Endothelial cell of umbilical vein (primary cell): ENCODE results near the gene C1orf116.

ENCODE experiments used
- CTCF ChIP-seq, 2 donors: IDR thresholded peaks; 1 replicate in 1 of 2; 2 replicates in 1 of 2; pipeline ENCODE4 v1.5.1; 2011; ENCODE audit warnings: low read length in 2 of 2, mild to moderate bottlenecking in 2 of 2, moderate library complexity in 2 of 2, control low read depth in 1 of 2, inconsistent platforms in 1 of 2, low read depth in 1 of 2; ENCODE audit not compliant: insufficient read depth in 1 of 2; ENCODE audit errors: extremely low read depth in 1 of 2
- EZH2 ChIP-seq: IDR thresholded peaks from 2 replicates; pipeline ENCODE4 v1.6.1; 2012; ENCODE audit warnings: borderline replicate concordance, low read depth, mild to moderate bottlenecking, moderate library complexity, low read length, inconsistent platforms; ENCODE audit not compliant: severe bottlenecking
- FOS ChIP-seq: IDR thresholded peaks from 2 replicates; pipeline ENCODE4 v1.6.1; 2011; ENCODE audit warnings: mild to moderate bottlenecking, low read length, moderate library complexity, borderline replicate concordance; ENCODE audit not compliant: insufficient read depth
- JUN ChIP-seq: IDR thresholded peaks from 2 replicates; pipeline ENCODE4 v1.6.1; 2011; ENCODE audit warnings: borderline replicate concordance, low read depth; ENCODE audit not compliant: insufficient read length, insufficient read depth
- MYC ChIP-seq: IDR thresholded peaks from one replicate; pipeline ENCODE4 v1.6.1; 2011; ENCODE audit warnings: mild to moderate bottlenecking, low read depth, low read length
- POLR2A ChIP-seq: IDR thresholded peaks from 2 replicates; pipeline ENCODE4 v1.6.1; 2012; ENCODE audit warnings: low read depth, mild to moderate bottlenecking, control low read depth, low read length
- POLR2AphosphoS5 ChIP-seq: IDR thresholded peaks from 2 replicates; pipeline ENCODE4 v1.6.1; 2012; ENCODE audit warnings: low read depth, mild to moderate bottlenecking, control low read depth, low read length, moderate library complexity; ENCODE audit not compliant: insufficient read depth

GRCh38 chr1:206971029-206971655 lies 61.4 kb downstream of the C1orf116 start:
- TF ChIP-seq EZH2 (no peak), POLR2A (no peak), CTCF (IDR thresholded peaks at IDR 0.05; ENCODE audit: extremely low read depth in 1 of 2, insufficient read depth in 1 of 2, low read depth in 1 of 2, low read length in 2 of 2) (no peak), JUN (no peak), POLR2AphosphoS5 (no peak), MYC (no peak), FOS (no peak)
